IPS DF 6.9 (cell line): ENCODE data around the gene DYRK3.

Experiments used
- DNase-seq: peaks from one replicate; pipeline ENCODE4 v3.0.0-alpha.2; 2013; ENCODE audit warnings: low read depth, low spot score
- H3K27ac ChIP-seq: one replicate; pipeline ENCODE4 v1.5.1; 2013; ENCODE audit warnings: low read length, control low read depth
- H3K27me3 ChIP-seq: 2 replicates; pipeline ENCODE4 v1.6.1; 2013; ENCODE audit warnings: mild to moderate bottlenecking, low read length; ENCODE audit not compliant: control insufficient read depth, insufficient read depth
- H3K36me3 ChIP-seq: 2 replicates; pipeline ENCODE4 v1.6.1; 2013; ENCODE audit warnings: low read length; ENCODE audit not compliant: control insufficient read depth, insufficient read depth
- H3K4me1 ChIP-seq: 2 replicates; pipeline ENCODE4 v1.6.1; 2013; ENCODE audit warnings: low read length; ENCODE audit not compliant: control insufficient read depth, insufficient read depth
- H3K4me3 ChIP-seq: 2 replicates; pipeline ENCODE4 v1.5.1; 2013; ENCODE audit warnings: mild to moderate bottlenecking, low read length
- H3K9me3 ChIP-seq: 2 replicates; pipeline ENCODE4 v1.6.1; 2013; ENCODE audit warnings: low read length, inconsistent platforms; ENCODE audit not compliant: control insufficient read depth, insufficient read depth
- WGBS: extraction: QIAGEN DNeasy Blood & Tissue Kit; methylation state at CpG from one replicate; pipeline ENCODE4 v1.1.7; 2013; ENCODE audit warnings: mixed read lengths, missing lambda C conversion rate; ENCODE audit not compliant: insufficient read length, insufficient coverage; 5-methylcytosine and 5-hydroxymethylcytosine counted together

Gene DYRK3

DNA sequence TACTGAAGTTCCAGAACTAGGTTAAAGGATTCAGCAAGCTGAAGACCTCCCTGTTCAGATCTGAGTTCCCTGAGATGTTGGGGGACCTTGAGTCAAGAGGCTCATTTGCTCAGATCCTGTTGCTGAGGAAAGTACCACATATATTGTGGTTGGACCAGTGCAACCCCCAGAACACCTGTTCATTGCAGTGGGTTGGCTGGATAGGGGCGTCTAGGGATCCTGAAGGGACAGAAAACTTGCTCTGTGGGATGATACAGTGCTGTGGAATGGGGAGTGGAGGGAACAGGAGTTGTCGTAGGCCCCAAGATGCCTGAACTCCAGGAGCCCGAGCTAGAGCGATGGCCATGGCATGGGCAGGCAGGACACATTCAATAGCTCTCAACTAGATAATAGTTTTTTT lies 24.8 kb downstream of the DYRK3 start:
- WGBS: no CpG with 5 or more reads among the region's 4 CpGs
- H3K27ac ChIP-seq: no peak overlapping the region
- H3K36me3 ChIP-seq: no peaks in the 10 kb centered on the region
- H3K27me3 ChIP-seq: peaks cover 9% of the 10 kb centered on the region; the same call in 1 of the 2 replicates
- H3K9me3 ChIP-seq: no peaks in the 10 kb centered on the region
- no peak overlapping the region for H3K4me3 ChIP-seq
- H3K4me1 ChIP-seq: peaks cover 5% of the 10 kb centered on the region
- DNase-seq: no peak

DNA sequence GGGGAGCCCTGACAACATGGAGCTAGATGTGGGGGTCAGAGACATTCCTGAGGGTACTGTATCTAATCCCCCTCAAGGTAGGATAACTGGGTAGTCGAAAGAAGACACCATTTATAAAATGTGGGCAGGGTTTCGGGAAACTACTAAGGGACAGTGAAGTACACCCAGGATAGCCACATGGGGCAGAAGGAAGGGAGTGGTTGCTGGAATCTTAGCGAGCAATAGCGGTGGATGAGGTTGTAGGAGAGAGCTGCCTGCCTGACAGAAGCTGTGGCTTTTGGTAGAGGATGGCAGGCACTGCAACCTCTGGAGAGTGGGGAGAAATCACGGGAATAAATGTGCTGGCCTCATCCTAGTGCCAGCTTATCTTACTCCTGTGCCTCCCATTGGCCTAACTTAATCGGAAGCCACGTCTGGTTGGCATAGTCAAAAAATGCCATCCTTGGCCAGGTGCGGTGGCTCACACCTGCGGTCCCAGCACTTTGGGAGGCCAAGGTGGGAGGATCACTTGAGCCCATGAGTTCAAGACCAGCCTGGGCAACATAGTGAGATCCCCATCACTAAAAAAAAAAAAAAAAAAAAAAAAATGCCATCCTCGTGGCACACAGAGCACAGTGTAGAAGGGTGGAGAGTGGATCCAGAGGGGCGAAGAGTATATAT lies 26.0 kb downstream of the DYRK3 start:
- no CpG with 5 or more reads among the region's 11 CpGs for WGBS
- no peak overlapping the region for H3K27ac ChIP-seq
- DNase-seq: no peak
- H3K27me3 ChIP-seq: peaks cover 9% of the 10 kb centered on the region; the same call in 1 of the 2 replicates
- H3K9me3 ChIP-seq: no peaks in the 10 kb centered on the region
- H3K36me3 ChIP-seq: no peaks in the 10 kb centered on the region
- no peak overlapping the region for H3K4me3 ChIP-seq
- peaks cover 5% of the 10 kb centered on the region for H3K4me1 ChIP-seq

DNA sequence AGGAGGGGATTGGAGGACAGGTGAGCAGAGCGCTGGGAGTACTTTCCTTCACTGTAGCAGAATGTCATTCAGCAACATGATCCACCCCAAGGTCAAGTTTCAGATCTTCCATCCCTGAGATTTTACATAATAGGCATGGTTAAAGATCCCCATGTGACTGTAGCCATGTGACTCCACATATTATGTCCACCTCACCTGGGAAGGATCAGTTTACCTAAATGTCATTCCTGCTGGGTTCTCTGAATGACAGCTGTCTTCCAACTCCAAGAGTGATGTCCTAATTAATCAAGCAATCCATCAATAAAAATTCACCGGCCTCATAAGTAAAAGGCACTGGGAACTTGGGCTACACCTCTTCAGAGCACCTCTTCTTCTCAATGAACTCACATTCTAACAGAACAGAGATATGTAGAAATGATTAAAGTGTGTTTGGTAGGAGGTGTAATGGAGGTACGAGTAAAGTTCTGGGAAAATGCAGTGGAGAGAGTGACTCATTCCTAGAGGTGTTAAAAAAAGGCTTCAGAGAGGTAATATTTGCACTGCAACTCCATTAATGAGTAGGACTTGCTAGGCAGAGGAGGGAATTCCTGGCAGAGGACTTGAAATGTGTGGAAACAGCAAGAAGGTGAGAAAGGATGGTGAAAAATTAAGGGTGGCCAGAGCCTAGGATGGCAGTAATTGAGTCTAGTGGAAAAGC lies 27.2 kb downstream of the DYRK3 start:
- WGBS: 100% methylated on average over 1 of the region's 3 CpGs

DNA sequence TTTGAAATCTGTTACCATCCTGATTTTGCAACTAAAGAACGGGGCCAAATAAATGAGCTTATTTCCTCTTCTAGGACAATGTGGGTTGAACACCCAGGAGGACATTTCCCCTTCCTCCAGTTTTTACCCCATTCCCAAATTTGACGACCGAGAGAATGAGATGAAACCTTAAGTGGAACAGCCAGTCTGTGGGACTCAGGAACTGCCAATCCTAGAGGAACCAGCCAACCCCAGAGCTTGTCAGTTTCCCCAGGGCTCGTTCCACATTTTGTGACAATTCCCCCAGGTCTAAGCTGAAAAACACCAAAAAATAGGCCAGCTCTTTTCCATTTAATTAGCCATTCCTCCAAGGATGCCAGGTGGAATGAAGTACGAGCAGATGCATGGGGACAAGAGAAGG lies 28.0 kb downstream of the DYRK3 start:
- Histone ChIP-seq H3K27me3 (peaks cover 4% of the 10 kb centered on the region; the same call in 1 of the 2 replicates), H3K27ac (no peak overlapping the region), H3K4me1 (peaks cover 2% of the 10 kb centered on the region), H3K36me3 (no peaks in the 10 kb centered on the region), H3K9me3 (no peaks in the 10 kb centered on the region), H3K4me3 (no peak overlapping the region)
- DNase-seq: no peak
- WGBS: no CpG with 5 or more reads among the region's 5 CpGs

More for the DNA sequence above, 27.2 kb downstream of the DYRK3 start:
- H3K4me3 ChIP-seq: no peak overlapping the region
- H3K27ac ChIP-seq: no peak overlapping the region
- DNase-seq: no peak
- H3K4me1 ChIP-seq: peaks cover 5% of the 10 kb centered on the region
- no peaks in the 10 kb centered on the region for H3K9me3 ChIP-seq
- H3K27me3 ChIP-seq: peaks cover 6% of the 10 kb centered on the region; the same call in 1 of the 2 replicates
- H3K36me3 ChIP-seq: no peaks in the 10 kb centered on the region

DNA sequence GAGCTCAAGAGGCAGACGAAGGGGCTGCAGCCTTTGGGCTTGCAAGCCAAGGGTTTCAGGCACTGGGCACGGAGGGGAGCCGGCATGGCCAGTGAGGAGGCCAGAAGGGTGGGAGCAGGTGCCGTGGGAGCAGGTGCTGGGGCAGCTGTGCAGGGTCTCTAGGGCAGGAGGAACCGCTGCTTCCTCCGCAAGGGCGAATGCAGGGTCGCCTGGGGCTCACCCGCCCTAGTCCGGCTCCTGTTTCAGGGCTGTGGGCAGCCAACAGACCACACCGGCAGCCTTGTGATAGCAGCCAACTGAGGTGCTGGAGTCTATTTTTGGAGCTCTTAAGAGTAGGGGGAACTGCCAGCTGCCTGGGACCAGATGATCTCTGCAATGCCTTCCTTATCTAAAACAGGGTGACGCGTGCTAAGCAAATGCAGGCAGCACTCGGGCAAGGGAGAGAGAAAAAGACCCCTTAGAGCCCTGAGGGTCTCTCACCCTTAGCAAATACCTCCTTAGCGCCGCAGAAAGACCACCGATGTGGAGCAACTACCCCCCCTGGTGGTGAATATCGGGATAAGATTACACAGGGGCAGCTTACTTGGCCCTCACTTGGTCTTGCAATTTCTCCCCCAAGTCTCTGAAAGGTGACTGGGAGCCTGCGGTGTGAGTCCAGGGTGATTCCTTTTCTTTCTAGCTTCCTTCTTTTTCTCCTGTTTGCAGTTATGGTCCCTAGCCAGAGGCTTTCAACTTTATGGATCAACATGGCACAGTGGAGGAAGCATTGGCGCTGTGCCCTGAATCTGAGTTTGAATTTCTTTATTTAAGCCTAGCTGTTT lies 28.7 kb downstream of the DYRK3 start:
- no CpG with 5 or more reads among the region's 20 CpGs for WGBS
- no peak overlapping the region for H3K27ac ChIP-seq
- H3K9me3 ChIP-seq: no peaks in the 10 kb centered on the region
- no peaks in the 10 kb centered on the region for H3K36me3 ChIP-seq
- peak overlapping the region; percentile 0; the same call in 1 of the 2 replicates for H3K4me3 ChIP-seq
- H3K27me3 ChIP-seq: peaks cover 4% of the 10 kb centered on the region; the same call in 1 of the 2 replicates
- no peaks in the 10 kb centered on the region for H3K4me1 ChIP-seq
- DNase-seq: no peak

DNA sequence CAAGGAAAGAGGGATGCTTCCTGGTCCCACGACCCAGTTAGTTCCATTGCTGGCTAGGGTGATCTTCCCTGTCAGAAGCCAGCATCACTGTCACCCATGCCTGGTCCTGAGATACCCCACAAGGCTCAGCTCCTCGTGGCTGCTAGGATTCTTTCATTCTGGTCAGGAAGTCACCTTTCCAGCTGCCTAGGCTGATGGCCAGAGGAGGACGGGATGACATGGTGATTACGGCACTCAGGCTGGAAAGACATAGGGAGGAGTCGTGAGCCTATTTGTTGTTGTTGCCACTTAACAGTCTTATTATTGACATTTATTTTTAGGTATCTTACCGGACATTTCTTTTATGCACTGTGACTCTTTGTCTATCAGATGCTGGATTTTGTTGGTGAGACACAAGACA lies 29.4 kb downstream of the DYRK3 start:
- no peak overlapping the region for H3K4me3 ChIP-seq
- peaks cover 4% of the 10 kb centered on the region; the same call in 1 of the 2 replicates for H3K27me3 ChIP-seq
- no peaks in the 10 kb centered on the region for H3K4me1 ChIP-seq
- no peak for DNase-seq
- no peaks in the 10 kb centered on the region for H3K9me3 ChIP-seq
- WGBS: no CpG with 5 or more reads among the region's 6 CpGs
- H3K27ac ChIP-seq: no peak overlapping the region
- no peaks in the 10 kb centered on the region for H3K36me3 ChIP-seq

DNA sequence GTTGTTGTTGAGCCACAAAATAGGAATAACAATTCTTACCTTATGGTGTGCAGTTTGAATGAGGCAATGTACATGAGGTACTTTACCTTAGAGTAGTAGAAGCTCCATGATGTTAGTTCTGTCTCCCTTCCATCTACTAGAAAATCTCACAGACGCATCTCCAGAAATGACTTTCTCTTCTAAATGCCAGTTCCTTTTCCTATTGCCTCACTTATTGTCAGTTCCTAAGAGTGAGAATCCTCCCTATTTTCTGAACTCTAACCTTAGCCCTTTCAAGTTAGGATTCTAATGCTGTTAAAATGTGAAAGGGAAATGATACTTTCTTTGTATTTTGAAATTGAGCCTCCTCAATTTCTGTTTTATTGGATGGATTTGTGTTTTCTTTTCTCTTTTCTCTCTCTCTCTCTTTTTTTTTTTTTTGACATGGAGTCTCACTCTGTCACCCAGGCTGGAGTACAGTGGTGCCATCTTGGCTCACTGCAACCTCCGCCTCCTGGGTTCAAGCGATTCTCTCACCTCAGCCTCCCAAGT lies 30.8 kb downstream of the DYRK3 start:
- H3K27me3 ChIP-seq: peaks cover 4% of the 10 kb centered on the region; the same call in 1 of the 2 replicates
- no peak overlapping the region for H3K27ac ChIP-seq
- no peak overlapping the region for H3K4me3 ChIP-seq
- no peaks in the 10 kb centered on the region for H3K36me3 ChIP-seq
- no peaks in the 10 kb centered on the region for H3K4me1 ChIP-seq
- no peaks in the 10 kb centered on the region for H3K9me3 ChIP-seq
- no CpG with 5 or more reads among the region's 3 CpGs for WGBS
- no peak for DNase-seq

DNA sequence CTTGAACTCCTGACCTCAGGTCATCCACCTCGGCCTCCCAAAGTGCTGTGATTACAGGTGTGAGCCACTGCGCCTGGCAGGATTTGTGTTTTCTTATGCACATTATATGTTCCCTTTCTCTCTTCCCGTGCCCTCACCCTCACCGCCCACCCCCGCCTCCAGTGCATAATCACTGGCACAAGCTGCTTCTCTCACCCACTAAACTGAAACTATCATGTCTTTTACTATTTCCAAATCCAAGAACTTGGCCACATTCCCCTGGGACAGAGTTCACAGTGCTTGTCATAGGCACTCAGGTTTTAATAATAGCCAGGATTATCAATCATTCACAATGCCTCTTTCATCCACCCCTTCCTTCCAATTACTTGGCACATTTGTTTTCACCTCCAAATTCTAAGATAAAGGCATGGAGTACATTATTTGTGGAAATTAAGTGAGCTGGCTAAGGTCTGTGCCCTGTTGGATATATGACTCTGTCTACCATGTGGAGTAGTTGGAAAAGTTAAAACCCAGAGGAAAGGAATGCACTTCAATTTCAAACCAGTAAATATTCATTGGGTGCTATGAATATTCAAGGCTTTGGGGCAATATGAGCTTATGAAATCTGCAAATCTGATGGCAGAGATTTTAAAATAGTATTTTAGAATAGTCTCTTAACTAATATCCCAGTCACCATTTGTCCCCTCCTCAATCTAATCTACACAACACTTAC lies 31.8 kb downstream of the DYRK3 start:
- peaks cover 4% of the 10 kb centered on the region; the same call in 1 of the 2 replicates for H3K27me3 ChIP-seq
- H3K27ac ChIP-seq: no peak overlapping the region
- no peaks in the 10 kb centered on the region for H3K9me3 ChIP-seq
- no peaks in the 10 kb centered on the region for H3K36me3 ChIP-seq
- no CpG with 5 or more reads among the region's 5 CpGs for WGBS
- H3K4me3 ChIP-seq: no peak overlapping the region
- no peaks in the 10 kb centered on the region for H3K4me1 ChIP-seq
- DNase-seq: no peak

DNA sequence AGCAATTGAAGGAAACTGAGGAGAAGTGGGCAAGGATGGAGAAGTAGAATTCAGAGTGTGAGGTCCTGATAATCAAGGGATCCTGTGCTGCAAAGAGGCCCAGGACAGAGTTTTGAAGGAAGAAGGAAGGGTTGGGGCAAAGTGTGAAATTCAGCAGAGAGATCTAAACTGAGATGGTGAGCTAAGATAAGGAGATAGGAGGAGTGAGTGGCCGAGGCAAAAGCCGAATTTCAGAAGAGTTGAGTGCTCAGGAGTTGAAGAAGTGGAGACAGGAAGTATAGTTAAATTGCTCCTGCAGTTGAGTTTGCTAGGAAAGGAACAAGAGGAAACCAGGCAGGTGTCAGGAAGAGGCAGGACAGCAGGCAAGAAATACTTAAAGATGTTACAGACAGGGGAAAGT lies 33.0 kb downstream of the DYRK3 start:
- no peaks in the 10 kb centered on the region for H3K4me1 ChIP-seq
- no peaks in the 10 kb centered on the region; the same call in 1 of the 2 replicates for H3K27me3 ChIP-seq
- no CpG with 5 or more reads among the region's 2 CpGs for WGBS
- H3K9me3 ChIP-seq: no peaks in the 10 kb centered on the region
- no peak overlapping the region for H3K27ac ChIP-seq
- no peaks in the 10 kb centered on the region for H3K36me3 ChIP-seq
- no peak overlapping the region for H3K4me3 ChIP-seq
- DNase-seq: no peak
